Iris pigment epithelial cell (primary cell): ENCODE data around the gene ANXA6.
"Not testable (repeated sequence)": the region's sequence is repeated elsewhere in the genome, so short reads cannot be mapped to it uniquely, and the experiment has no call there.

Source experiments
- DNase-seq: peaks from one replicate; pipeline ENCODE4 v3.0.0-alpha.2; 2011; ENCODE audit warnings: low read depth

The ANXA6 gene

DNA sequence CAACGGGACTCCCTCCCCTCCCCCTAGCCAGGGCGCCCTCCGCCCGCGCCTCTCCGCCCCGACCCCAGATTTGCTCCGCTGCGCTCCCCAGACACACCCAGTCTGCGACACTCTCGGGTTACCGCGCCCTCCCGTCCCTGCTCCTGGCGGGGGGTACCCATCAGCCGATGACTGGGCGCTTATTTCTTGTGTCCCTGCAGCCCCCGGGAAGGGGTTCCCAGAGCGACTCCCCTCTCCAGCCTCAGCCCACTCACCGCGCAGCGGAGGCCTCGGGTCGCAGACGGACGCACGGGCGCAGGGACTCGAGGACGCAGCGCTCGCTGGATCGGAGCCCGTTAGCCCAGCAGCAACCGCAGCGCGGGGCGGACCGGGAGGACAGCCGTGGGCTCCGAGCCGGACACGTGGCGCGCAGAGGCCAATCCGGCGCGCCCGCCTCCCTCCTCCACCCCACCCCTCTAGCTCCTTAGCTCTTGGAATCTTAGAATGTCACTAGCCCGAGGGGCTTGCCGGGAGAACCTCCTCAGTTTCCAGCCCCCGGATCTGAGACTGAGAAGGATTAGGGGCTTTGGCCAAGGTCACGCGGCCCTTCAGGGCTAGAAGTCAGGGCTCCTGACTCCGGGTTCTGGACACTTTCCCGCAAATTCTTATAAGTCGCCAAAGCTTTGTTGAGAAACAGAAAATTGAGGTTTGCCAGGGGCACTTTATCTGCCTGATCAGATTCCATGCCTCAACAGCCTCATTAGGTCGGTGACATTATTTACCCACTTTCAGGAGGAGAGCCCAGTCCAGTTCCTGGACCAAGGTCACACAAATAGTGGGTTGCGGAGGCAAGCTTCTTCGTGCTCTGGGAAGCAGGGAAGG is at the start of gene ANXA6:
TSS of gene ANXA6 (minus strand) at position 354 of the 861 bp plus-strand sequence. CDS start 9,878 bp downstream, outside the sequence.
- DNase-seq, result peak; percentile 81

DNA sequence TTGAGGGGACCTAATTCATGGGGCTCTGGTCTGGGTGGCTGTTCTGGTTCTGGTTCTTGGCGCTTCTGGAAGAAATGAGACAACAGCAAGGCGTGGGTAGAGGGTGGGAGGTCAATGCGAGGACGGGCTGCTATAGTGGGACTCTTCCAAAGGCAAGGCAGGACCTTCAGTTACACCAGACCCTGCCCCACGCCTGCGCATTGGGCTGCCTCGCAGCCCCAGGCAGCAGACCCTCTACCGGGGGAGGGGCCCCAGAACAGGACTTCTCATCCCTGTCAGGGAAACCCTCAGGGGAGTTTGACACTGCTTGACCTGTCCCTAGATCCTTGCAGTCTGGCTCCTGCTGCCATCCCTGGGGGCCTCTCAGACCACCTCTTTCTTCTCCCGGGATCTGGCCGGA is 47.8 kb upstream of the ANXA6 start:
- no peak for DNase-seq

- DNase-seq, result no peak
Observed at GRCh38 chr5:151204051-151204450, 46.5 kb upstream of the ANXA6 start.

DNA sequence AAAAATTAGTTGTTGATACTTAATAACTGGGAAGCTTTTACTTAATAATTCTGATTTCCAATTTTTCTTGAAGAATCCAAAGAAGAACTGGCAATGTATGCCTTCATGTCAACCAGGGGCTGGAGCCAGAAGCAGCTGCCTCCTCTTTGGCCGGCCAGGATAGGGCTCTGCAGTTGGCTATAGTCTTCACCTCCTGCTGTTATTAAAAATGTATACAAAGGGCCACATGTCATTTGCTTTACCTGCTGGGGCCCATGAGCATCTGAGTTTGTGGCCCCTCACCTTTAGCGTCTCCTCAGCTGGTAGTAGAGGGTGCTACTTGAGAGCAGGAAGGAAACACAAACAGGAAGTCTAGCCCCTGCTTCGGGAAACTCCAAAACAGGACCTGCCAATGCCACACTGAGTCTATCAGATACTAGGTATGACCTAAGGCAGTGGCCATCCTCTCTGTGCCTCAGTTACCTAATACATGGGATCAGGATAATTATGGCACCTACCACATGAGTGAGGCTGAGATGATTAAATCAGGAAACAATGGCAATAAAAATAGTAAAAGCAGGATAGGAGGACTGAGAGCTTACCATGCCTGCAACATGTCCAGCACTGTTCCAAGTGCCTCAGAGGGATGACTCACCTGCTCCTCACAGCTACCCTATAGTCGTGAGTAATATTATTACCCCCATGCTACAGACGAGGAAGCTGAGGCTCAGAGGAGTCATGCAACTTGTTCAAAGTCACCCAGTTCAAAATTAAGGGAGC is 45.0 kb upstream of the ANXA6 start:
- DNase-seq, result peak; percentile 86

GRCh38 chr5:151200913-151201595 is 43.5 kb upstream of the ANXA6 start:
- DNase-seq, result no peak

- DNase-seq, result no peak
Observed at GRCh38 chr5:151199581-151200185, 42.1 kb upstream of the ANXA6 start.

DNA sequence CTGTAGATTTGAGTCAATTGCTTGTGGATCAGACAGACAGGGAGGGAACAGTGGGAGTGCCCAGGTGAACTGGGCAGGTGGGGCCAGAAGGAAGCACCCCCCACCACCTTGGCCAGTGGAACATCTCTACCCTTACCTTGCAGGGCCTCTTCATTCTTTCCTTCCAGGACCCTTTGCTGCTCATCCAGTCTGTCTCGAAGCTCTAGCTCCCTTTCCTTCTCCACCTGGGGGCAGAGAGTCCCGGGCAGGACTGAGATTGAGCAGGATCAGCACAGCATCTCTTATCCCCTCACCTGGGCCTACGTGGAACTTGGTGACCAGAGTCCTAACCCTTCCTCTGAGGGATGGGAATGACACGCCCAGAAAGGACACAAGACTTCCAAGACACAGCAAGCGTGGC is 41.3 kb upstream of the ANXA6 start:
- no peak for DNase-seq

DNA sequence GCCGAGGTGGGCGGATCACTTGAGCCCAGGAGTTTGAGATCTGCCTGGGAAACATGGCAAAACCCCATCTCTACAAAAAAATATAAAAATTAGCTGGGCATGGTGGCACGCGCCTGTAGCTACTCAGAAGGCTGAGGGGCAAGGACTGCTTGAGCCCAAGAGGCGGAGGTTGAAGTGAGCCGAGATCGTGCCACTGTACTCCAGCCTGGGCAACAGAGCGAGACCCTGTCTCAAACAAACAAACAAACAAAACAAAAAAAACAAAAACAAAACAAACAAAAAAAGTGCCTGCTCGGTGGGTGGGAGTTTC is 39.7 kb upstream of the ANXA6 start:
- DNase-seq, result not testable (repeated sequence)

GRCh38 chr5:151196556-151197290 is 39.1 kb upstream of the ANXA6 start:
- no peak for DNase-seq

DNA sequence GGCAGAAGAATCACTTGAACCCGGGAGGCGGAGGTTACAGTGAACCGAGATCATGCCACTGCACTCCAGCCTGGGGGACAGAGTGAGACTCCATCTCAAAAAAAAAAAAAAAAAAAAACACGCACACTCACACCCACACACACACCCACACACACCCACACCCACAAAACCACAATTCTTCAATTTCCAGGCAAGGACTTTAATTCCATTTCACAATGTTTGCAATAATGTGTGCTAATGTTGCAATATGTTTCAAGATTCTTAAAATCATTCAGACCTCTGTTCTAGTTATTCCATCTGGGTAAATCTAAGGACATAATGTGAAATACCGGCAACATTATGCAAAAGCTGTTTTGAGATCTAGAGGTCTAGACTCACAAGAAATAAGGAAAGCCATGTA is 38.0 kb upstream of the ANXA6 start:
- DNase-seq, result peak; percentile 90

GRCh38 chr5:151192626-151193025 is 35.0 kb upstream of the ANXA6 start:
- no peak for DNase-seq

- no peak for DNase-seq
Observed at GRCh38 chr5:151191661-151192060, 34.1 kb upstream of the ANXA6 start.

GRCh38 chr5:151189151-151189550 is 31.6 kb upstream of the ANXA6 start:
- no peak for DNase-seq

GRCh38 chr5:151186538-151186937 is 29.0 kb upstream of the ANXA6 start:
- DNase-seq, result no peak

DNA sequence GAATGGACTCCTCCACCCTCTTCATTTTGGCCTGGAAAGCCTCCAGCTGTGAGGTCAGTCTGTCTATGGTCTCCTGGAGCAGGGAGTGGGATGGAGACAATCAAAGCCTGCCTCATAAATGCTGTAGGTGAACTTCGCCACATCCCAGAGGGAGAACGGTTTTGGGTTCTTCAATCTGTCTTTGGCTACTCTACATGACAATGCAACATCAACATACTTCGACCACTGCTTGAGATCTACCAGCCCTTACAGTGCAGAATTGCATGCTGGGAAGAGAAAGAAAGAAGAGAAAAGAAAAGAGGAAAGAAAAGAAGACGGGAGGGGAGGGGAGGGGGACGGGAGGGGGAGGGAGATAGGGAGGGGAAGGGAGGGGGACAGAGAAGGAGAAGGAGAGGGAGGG is 28.5 kb upstream of the ANXA6 start:
- no peak for DNase-seq

DNA sequence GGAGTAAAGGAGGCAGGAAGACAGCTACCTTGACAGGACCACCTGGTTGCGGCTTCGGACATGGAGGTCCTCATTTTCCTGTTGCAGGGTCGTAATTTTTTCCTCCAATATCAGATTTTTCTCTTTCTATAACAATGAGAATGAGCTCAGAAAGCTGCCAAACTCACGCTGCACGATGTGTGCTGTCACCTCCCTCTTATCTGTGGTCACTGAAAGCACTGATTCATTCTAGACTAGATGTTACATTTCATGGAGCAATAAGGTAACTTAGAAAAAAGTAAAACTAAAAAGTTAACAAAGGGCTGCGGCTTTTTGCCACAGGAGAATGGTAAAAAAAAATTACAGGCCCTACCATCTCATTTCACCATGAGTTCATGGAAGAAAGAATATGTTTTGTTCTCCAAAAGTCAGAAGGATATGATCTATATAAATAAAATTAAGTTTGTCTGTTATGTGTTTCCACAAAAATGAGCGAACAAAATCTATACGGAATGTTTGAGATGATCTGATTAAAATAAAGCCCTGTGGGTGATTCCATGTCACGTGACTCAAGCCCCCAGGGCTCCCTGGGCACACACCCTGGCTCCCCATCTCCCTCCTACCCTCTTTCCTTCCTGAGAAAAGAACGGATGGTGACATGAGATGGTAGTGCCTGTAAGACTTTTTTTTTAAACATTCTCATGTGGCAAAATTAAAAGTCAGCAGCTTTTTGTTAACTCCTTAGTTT is 26.9 kb upstream of the ANXA6 start:
- DNase-seq, result no peak

DNA sequence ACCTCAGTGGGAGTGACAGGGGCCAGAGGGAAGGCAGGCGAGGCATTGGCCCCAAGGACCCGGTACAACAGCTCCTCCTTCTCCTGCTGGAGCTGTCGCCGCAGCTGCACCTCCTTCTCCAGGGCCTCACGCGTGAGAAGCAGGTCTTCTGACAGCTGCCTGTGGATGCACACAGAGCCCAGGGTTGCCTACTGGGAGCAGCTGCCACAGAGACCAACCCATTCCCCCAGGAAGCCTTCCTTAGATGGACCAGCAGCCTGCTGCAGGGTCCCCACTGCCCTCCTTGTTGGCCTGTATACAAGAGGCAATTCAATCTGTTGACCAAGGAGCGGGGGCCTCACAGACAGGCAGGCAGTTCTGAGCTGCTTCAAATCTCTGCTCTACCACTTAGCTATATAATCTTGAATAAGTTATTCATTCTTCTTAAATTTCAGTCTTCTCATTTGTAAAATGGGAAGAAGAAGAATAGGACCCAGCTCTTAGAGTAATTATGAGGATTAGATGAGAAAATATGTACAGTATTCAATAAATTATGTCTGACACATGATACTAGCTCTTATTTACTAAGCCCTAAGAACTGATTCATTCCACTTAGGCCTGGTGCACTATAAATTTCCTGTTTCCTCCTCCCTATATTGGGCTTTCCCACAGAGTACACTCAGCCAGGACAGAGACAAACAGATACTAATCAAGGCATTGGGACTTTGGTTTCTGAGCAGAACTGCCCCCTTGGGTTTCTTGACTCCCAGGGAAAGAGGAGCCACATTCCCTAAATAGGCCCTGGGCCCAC is 26.1 kb upstream of the ANXA6 start:
- DNase-seq, result peak; percentile 52

DNA sequence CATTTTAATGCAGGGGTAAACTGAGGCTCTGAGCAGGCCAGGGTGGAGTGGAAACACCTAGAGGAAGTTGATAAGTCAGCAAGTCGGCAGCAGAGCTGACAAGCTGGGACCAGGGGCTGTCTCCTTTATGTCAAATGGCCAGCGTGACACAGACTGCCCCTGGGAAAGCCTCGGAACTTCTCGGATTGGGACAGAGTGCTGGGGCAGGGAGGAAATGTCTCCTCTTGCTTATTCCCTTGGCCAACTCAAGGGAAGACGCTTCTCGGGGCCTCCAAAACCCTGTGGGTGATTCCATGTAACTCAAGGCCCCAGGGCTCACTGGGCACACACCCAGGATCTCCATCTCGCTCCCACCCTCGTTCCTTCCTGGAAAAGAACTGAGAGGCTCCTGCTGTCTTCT is 25.4 kb upstream of the ANXA6 start:
- DNase-seq, result no peak

DNA sequence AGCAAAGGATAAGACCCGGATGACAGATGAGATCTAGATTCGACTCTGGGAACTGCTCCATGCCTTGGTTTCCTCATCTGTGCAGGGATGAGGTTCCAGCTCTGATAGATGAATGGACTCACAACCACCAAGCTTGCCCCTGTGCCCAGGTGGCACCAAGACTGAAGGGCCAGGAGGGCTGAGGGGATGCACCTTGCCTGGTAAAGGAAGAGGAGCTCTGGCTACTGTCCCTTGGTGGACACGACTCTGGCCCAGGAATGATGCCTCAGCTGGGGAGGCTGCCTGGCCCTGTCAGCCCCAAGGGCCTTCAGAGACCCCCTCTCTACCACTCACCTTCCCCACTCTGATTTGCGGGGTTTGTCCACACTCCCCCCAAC is 24.9 kb upstream of the ANXA6 start:
- DNase-seq, result no peak

- peak; percentile 21 for DNase-seq
Observed at GRCh38 chr5:151181818-151182523, 24.4 kb upstream of the ANXA6 start.
